ENCODE measurements around the gene ATL1.
"Not testable (repeated sequence)": the region's sequence is repeated elsewhere in the genome, so short reads cannot be mapped to it uniquely, and the experiment has no call there.

ATL1 gene

GRCh38 chr14:50534997-50535396, 24.9 kb upstream of the ATL1 start:
- TF ChIP-seq, protein P1, sequence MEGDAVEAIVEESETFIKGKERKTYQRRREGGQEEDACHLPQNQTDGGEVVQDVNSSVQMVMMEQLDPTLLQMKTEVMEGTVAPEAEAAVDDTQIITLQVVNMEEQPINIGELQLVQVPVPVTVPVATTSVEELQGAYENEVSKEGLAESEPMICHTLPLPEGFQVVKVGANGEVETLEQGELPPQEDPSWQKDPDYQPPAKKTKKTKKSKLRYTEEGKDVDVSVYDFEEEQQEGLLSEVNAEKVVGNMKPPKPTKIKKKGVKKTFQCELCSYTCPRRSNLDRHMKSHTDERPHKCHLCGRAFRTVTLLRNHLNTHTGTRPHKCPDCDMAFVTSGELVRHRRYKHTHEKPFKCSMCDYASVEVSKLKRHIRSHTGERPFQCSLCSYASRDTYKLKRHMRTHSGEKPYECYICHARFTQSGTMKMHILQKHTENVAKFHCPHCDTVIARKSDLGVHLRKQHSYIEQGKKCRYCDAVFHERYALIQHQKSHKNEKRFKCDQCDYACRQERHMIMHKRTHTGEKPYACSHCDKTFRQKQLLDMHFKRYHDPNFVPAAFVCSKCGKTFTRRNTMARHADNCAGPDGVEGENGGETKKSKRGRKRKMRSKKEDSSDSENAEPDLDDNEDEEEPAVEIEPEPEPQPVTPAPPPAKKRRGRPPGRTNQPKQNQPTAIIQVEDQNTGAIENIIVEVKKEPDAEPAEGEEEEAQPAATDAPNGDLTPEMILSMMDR (conservative IDR thresholded peaks at IDR 0.05; ENCODE audit: low read length) = no peak
- TF ChIP-seq EZH2phosphoT487 (IDR thresholded peaks at IDR 0.05; ENCODE audit: borderline replicate concordance) = no peak
- Histone ChIP-seq H3K4me1 (ENCODE audit: insufficient read depth, low read length, poor library complexity, severe bottlenecking) (peaks cover 23% of the 10 kb centered on the region), H3K4me2 (ENCODE audit: low read depth, low read length, poor library complexity, severe bottlenecking) (no peak overlapping the region), H3F3A (ENCODE audit: low read depth) (no peaks in the 10 kb centered on the region), H3K36me3 (ENCODE audit: insufficient read depth, low read length) (no peaks in the 10 kb centered on the region), H3K9me2 (replicated peaks; ENCODE audit: low read depth, low read length) (no peaks in the 10 kb centered on the region), H3K4me3 (ENCODE audit: low read length, poor library complexity, severe bottlenecking) (no peak overlapping the region), H2AFZ (ENCODE audit: low read length) (no peak overlapping the region), H3K9ac (ENCODE audit: low read depth, low read length, poor library complexity, severe bottlenecking) (no peak overlapping the region), H4K20me1 (ENCODE audit: insufficient read depth, low read length, poor library complexity, severe bottlenecking) (peaks cover 18% of the 10 kb centered on the region), H3K9me3 (ENCODE audit: insufficient read depth, low read depth, low read length) (no peaks in the 10 kb centered on the region), H3K27me3 (ENCODE audit: insufficient read depth, low read length, poor library complexity, severe bottlenecking) (no peaks in the 10 kb centered on the region), H3K79me2 (ENCODE audit: insufficient read depth, low read length) (peaks cover 22% of the 10 kb centered on the region)

DNA sequence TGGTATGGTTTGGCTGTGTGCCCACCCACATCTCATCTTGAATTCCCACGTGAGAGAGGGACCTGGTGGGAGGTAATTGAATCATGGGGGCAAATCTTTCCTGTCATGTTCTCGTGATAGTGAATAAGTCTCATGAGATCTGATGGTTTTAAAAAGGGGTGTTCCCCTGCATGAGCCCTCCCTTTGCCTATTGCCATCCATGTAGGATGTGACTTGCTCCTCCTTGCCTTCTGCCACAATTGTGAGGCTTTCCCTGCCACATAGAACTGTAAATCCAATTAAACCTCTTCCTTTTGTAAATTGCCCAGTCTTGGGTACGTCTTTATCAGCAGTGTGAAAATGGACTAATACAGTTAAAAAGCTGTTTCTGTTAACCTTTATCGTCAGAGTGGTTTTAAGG, 21.9 kb upstream of the ATL1 start:
- not testable (repeated sequence) for H3K79me2 ChIP-seq (ENCODE audit: insufficient read depth, low read length); H2AFZ ChIP-seq (ENCODE audit: low read length)

DNA sequence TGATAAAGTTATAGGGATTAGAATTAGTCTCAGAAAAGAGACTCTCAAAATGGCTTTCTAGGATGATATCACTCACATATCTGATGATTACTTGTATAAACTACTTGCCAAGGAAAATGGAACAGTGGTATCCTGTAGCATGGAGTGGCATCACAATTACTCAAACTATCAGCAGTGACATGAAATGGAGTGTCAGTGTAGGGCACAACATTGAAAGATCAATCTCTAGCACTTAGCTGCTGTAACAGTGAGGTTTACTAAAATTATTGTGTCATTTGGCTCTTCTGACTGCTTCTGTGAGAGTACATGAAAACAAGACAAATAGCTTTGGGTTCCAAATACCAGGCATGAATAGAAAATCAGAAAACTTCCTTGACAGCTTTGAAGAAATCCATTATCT, 20.9 kb upstream of the ATL1 start:
- no peaks in the 10 kb centered on the region for H3K27me3 ChIP-seq (ENCODE audit: insufficient read depth, low read length, poor library complexity, severe bottlenecking)
- H4K20me1 ChIP-seq (ENCODE audit: insufficient read depth, low read length, poor library complexity, severe bottlenecking) = no peaks in the 10 kb centered on the region
- H2AFZ ChIP-seq (ENCODE audit: low read length) = no peak overlapping the region
- H3F3A ChIP-seq (ENCODE audit: low read depth) = no peaks in the 10 kb centered on the region
- no peaks in the 10 kb centered on the region for H3K9me3 ChIP-seq (ENCODE audit: insufficient read depth, low read depth, low read length)
- no peaks in the 10 kb centered on the region for H3K36me3 ChIP-seq (ENCODE audit: insufficient read depth, low read length)
- TF ChIP-seq, protein P1 (conservative IDR thresholded peaks at IDR 0.05; ENCODE audit: low read length) = no peak
- TF ChIP-seq EZH2phosphoT487 (IDR thresholded peaks at IDR 0.05; ENCODE audit: borderline replicate concordance) = no peak
- no peak overlapping the region for H3K4me3 ChIP-seq (ENCODE audit: low read length, poor library complexity, severe bottlenecking)
- H3K4me2 ChIP-seq (ENCODE audit: low read depth, low read length, poor library complexity, severe bottlenecking) = no peak overlapping the region
- no peaks in the 10 kb centered on the region for H3K79me2 ChIP-seq (ENCODE audit: insufficient read depth, low read length)
- H3K4me1 ChIP-seq (ENCODE audit: insufficient read depth, low read length, poor library complexity, severe bottlenecking) = no peaks in the 10 kb centered on the region
- H3K9ac ChIP-seq (ENCODE audit: low read depth, low read length, poor library complexity, severe bottlenecking) = no peak overlapping the region
- no peaks in the 10 kb centered on the region for H3K9me2 ChIP-seq (replicated peaks; ENCODE audit: low read depth, low read length)

More for the DNA sequence above, 21.9 kb upstream of the ATL1 start:
- H3K4me2 ChIP-seq (ENCODE audit: low read depth, low read length, poor library complexity, severe bottlenecking); H3K36me3 ChIP-seq (ENCODE audit: insufficient read depth, low read length); H3K9me3 ChIP-seq (ENCODE audit: insufficient read depth, low read depth, low read length); H3K4me3 ChIP-seq (ENCODE audit: low read length, poor library complexity, severe bottlenecking); H3F3A ChIP-seq (ENCODE audit: low read depth); H3K4me1 ChIP-seq (ENCODE audit: insufficient read depth, low read length, poor library complexity, severe bottlenecking); H3K27me3 ChIP-seq (ENCODE audit: insufficient read depth, low read length, poor library complexity, severe bottlenecking); H3K9ac ChIP-seq (ENCODE audit: low read depth, low read length, poor library complexity, severe bottlenecking); H3K9me2 ChIP-seq (replicated peaks; ENCODE audit: low read depth, low read length); H4K20me1 ChIP-seq (ENCODE audit: insufficient read depth, low read length, poor library complexity, severe bottlenecking): not testable (repeated sequence)

GRCh38 chr14:50541159-50541567, 18.8 kb upstream of the ATL1 start:
- no peaks in the 10 kb centered on the region for H3K27me3 ChIP-seq (ENCODE audit: insufficient read depth, low read length, poor library complexity, severe bottlenecking)
- H3K4me2 ChIP-seq (ENCODE audit: low read depth, low read length, poor library complexity, severe bottlenecking) = no peak overlapping the region
- TF ChIP-seq, protein P1 (conservative IDR thresholded peaks at IDR 0.05; ENCODE audit: low read length) = no peak
- TF ChIP-seq EZH2phosphoT487 (IDR thresholded peaks at IDR 0.05; ENCODE audit: borderline replicate concordance) = no peak
- H4K20me1 ChIP-seq (ENCODE audit: insufficient read depth, low read length, poor library complexity, severe bottlenecking) = no peaks in the 10 kb centered on the region
- no peak overlapping the region for H3K4me3 ChIP-seq (ENCODE audit: low read length, poor library complexity, severe bottlenecking)
- no peaks in the 10 kb centered on the region for H3K9me2 ChIP-seq (replicated peaks; ENCODE audit: low read depth, low read length)
- no peaks in the 10 kb centered on the region for H3K79me2 ChIP-seq (ENCODE audit: insufficient read depth, low read length)
- H3K36me3 ChIP-seq (ENCODE audit: insufficient read depth, low read length) = no peaks in the 10 kb centered on the region
- H2AFZ ChIP-seq (ENCODE audit: low read length) = no peak overlapping the region
- no peaks in the 10 kb centered on the region for H3K9me3 ChIP-seq (ENCODE audit: insufficient read depth, low read depth, low read length)
- no peak overlapping the region for H3K9ac ChIP-seq (ENCODE audit: low read depth, low read length, poor library complexity, severe bottlenecking)
- no peaks in the 10 kb centered on the region for H3K4me1 ChIP-seq (ENCODE audit: insufficient read depth, low read length, poor library complexity, severe bottlenecking)
- no peaks in the 10 kb centered on the region for H3F3A ChIP-seq (ENCODE audit: low read depth)
